GM12873 (cell line): ENCODE results near the gene USP25.

Experiments
- TF ChIP-seq, protein P1 (sequence below): IDR thresholded peaks from 2 replicates; pipeline ENCODE4 v1.5.1; 2012; ENCODE audit warnings: low read depth, mild to moderate bottlenecking, moderate library complexity, low read length, control low read depth; ENCODE audit not compliant: insufficient read depth; ENCODE audit errors: missing control alignments

The USP25 gene

DNA sequence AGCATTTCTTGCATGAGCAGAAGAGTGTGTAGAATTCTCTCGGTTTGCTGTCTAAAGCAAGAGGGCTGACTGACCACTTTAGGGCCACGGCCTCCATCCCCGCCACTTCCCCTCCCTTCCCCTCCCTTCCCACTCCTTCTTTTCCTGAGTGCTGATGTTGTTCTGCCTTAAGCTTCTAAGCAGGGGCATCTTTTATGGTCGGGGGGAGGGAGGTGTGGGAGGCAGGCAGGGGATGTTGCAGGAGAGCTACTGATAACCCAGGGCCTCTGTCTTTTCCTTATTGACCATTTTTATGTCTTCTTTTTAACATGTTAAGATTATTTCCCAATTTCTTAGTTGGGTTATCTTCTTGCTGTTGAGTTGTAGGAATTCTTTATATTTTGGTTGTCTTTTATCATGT is 15.1 kb downstream of the USP25 start:
- TF ChIP-seq, protein P1, sequence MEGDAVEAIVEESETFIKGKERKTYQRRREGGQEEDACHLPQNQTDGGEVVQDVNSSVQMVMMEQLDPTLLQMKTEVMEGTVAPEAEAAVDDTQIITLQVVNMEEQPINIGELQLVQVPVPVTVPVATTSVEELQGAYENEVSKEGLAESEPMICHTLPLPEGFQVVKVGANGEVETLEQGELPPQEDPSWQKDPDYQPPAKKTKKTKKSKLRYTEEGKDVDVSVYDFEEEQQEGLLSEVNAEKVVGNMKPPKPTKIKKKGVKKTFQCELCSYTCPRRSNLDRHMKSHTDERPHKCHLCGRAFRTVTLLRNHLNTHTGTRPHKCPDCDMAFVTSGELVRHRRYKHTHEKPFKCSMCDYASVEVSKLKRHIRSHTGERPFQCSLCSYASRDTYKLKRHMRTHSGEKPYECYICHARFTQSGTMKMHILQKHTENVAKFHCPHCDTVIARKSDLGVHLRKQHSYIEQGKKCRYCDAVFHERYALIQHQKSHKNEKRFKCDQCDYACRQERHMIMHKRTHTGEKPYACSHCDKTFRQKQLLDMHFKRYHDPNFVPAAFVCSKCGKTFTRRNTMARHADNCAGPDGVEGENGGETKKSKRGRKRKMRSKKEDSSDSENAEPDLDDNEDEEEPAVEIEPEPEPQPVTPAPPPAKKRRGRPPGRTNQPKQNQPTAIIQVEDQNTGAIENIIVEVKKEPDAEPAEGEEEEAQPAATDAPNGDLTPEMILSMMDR: no peak

DNA sequence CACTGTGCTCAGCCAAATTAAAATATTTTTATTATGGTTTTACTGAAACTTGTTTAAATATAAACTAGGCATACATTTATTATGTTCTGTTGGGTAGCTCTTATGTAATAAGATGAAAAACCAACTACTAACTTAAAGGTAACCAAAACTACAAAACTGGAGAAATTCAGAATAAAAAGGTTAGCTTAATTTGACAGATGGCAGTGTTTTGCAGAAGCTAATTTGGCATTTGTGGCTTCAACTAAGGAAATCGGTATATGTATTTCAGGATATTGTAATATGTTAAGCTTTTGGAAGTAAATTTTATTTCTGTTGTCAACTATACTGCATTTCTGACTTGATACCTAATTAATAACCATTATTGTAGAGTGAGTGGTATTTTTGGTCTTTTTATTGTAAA is 18.8 kb downstream of the USP25 start:
- TF ChIP-seq, protein P1: no peak

DNA sequence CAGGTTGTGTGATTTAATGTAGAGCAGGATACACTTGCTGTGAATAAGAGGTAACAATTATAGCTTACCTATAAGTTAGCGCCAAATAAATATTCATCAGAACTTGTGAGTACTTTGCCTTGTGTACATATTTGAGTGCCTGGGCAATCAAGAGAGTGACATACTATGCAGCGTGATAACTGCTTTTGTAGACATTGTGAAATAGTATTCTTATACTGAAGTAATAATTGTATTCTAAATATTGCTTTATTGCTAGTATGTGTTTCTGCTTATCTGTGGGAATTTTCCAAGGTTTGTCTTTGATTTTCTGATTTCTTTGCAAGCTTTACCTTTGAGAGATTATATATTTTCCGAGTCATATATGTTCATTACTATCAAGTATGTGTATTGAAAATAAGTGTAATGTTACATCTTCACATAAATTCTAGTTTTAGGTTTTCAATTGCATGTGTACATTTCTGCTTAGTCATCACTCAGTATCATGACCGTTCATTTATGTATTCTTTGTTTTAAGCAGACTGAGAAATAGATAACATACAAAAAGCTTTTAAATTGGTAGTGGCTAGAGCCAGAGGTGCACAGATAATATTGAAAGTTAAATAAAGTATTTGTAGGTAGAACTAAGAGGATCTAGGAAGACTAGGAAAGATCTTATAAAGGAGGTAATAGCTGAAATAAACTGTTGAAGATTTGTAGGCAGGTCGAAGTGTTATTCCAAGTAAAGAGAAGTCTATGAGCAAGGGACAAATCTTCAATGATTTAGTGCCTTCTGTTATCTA is 19.5 kb downstream of the USP25 start:
- TF ChIP-seq, protein P1: no peak

DNA sequence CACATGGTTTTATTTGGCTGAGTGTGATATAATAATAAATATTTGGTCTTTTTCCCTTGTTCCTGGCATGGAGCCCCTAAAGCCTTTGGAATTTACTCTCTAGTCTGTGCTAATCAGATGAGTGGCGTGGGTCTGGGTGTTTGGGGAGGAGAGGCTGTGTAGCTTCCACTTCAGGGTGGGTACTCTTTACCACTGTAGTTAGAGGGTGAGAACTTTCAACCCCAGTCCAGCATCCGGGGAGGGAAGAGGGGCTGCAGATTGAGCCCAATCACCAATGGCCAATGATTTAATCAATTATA is 20.0 kb downstream of the USP25 start:
- TF ChIP-seq, protein P1: no peak

- TF ChIP-seq, protein P1: no peak
These were observed 21.3 kb downstream of the USP25 start for GRCh38 chr21:15751037-15751436.

GRCh38 chr21:15751546-15751945 is 21.8 kb downstream of the USP25 start:
- TF ChIP-seq, protein P1: no peak

- TF ChIP-seq, protein P1: no peak
These were observed 23.1 kb downstream of the USP25 start for GRCh38 chr21:15752763-15753407.
